Immature natural killer cell (primary cell): ENCODE measurements around the gene SORCS2. TPM values are rescaled to one million over a fixed set of nuclear protein-coding genes. Genes with fewer than 3 reads are reported as not detected.

ENCODE experiments used
- DNase-seq, 3 donors: peaks; one replicate each; pipeline ENCODE4 v3.0.0; 2022; ENCODE audit warnings: mixed read lengths in 1 of 3
- H3K27ac Mint-ChIP-seq, 6 donors: one replicate each; pipeline ENCODE4 v1.8.0; 2020; ENCODE audit warnings: mixed read lengths in 6 of 6, mild to moderate bottlenecking in 5 of 6, inconsistent platforms in 4 of 6, moderate library complexity in 3 of 6
- H3K27me3 Mint-ChIP-seq, 3 donors: one replicate each; pipeline ENCODE4 v1.8.0; 2020 to 2021; ENCODE audit warnings: low read depth in 3 of 3, mild to moderate bottlenecking in 3 of 3, mixed read lengths in 3 of 3, moderate library complexity in 3 of 3, inconsistent platforms in 1 of 3
- H3K36me3 Mint-ChIP-seq, 3 donors: one replicate each; pipeline ENCODE4 v1.8.0; 2020; ENCODE audit warnings: mixed read lengths in 3 of 3, inconsistent platforms in 2 of 3, mild to moderate bottlenecking in 2 of 3
- H3K4me1 Mint-ChIP-seq, 2 donors: one replicate each; pipeline ENCODE4 v1.8.0; 2020; ENCODE audit warnings: inconsistent platforms in 2 of 2, mild to moderate bottlenecking in 2 of 2, mixed read lengths in 2 of 2, moderate library complexity in 1 of 2
- H3K4me3 Mint-ChIP-seq, 5 donors: one replicate each; pipeline ENCODE4 v1.8.0; 2020; ENCODE audit warnings: mild to moderate bottlenecking in 5 of 5, mixed read lengths in 5 of 5, inconsistent platforms in 3 of 5, moderate library complexity in 3 of 5
- H3K9me3 Mint-ChIP-seq, 6 donors: one replicate each; pipeline ENCODE4 v1.8.0; 2020; ENCODE audit warnings: mild to moderate bottlenecking in 6 of 6, mixed read lengths in 6 of 6, inconsistent platforms in 4 of 6, moderate library complexity in 3 of 6
- polyA plus RNA-seq, 3 donors: library from polyadenylated mRNA; unstranded; fragments of 300-500 nt; fragmentation: Illumina TruSeq; gene quantifications; one replicate each; pipeline ENCODE4 v1.2.3, GENCODE V29; 2021

Gene SORCS2
- polyA plus RNA-seq, 3 donors from 2014 or later, result 0.04 to 0.16 TPM; not detected in 1

- Mint-ChIP-seq H3K36me3 (peaks cover 0 to 10% (median 0%) of the 10 kb centered on the region in 3 donors), H3K4me1 (no peaks in the 10 kb centered on the region), H3K27me3 (peaks cover 0 to 5% (median 4%) of the 10 kb centered on the region in 3 donors), H3K4me3 (no peak overlapping the region), H3K27ac (no peak overlapping the region), H3K9me3 (peaks cover 0 to 3% (median 0%) of the 10 kb centered on the region in 6 donors)
- no peak for DNase-seq
Observed at GRCh38 chr4:7312691-7313090, 120.4 kb downstream of the SORCS2 start.

- no peak overlapping the region for H3K4me3 Mint-ChIP-seq
- no peak overlapping the region for H3K27ac Mint-ChIP-seq
- DNase-seq, result no peak
- peaks cover 0 to 4% (median 3%) of the 10 kb centered on the region in 3 donors for H3K27me3 Mint-ChIP-seq
- peaks cover 0 to 3% (median 1%) of the 10 kb centered on the region in 6 donors for H3K9me3 Mint-ChIP-seq
- H3K4me1 Mint-ChIP-seq, result no peaks in the 10 kb centered on the region
- H3K36me3 Mint-ChIP-seq, result peaks cover 0 to 10% (median under 1%) of the 10 kb centered on the region in 3 donors
Observed at GRCh38 chr4:7313347-7313811, 121.0 kb downstream of the SORCS2 start.

GRCh38 chr4:7313991-7314390, 121.7 kb downstream of the SORCS2 start:
- H3K27me3 Mint-ChIP-seq, result peaks cover 0 to 4% (median 3%) of the 10 kb centered on the region in 3 donors
- no peaks in the 10 kb centered on the region for H3K4me1 Mint-ChIP-seq
- no peak for DNase-seq
- H3K4me3 Mint-ChIP-seq, result no peak overlapping the region
- H3K36me3 Mint-ChIP-seq, result peaks cover 0 to 16% (median 7%) of the 10 kb centered on the region in 3 donors
- H3K27ac Mint-ChIP-seq, result no peak overlapping the region
- H3K9me3 Mint-ChIP-seq, result peaks cover 3 to 8% (median 6%) of the 10 kb centered on the region in 6 donors

GRCh38 chr4:7315286-7315685, 122.9 kb downstream of the SORCS2 start:
- H3K4me3 Mint-ChIP-seq, result no peak overlapping the region
- DNase-seq, result no peak
- H3K9me3 Mint-ChIP-seq, result peaks cover 7 to 21% (median 16%) of the 10 kb centered on the region in 6 donors
- H3K4me1 Mint-ChIP-seq, result no peaks in the 10 kb centered on the region
- peaks cover 0 to 6% (median 4%) of the 10 kb centered on the region in 3 donors for H3K27me3 Mint-ChIP-seq
- H3K27ac Mint-ChIP-seq, result no peak overlapping the region
- peaks cover 0 to 16% (median 7%) of the 10 kb centered on the region in 3 donors for H3K36me3 Mint-ChIP-seq

GRCh38 chr4:7315935-7316334, 123.6 kb downstream of the SORCS2 start:
- DNase-seq, result no peak
- peak overlapping the region in 1 of 6 donors; percentile 6 for H3K27ac Mint-ChIP-seq
- H3K9me3 Mint-ChIP-seq, result peaks cover 7 to 22% (median 17%) of the 10 kb centered on the region in 6 donors
- H3K27me3 Mint-ChIP-seq, result peaks cover 0 to 6% (median 4%) of the 10 kb centered on the region in 3 donors
- H3K4me1 Mint-ChIP-seq, result no peaks in the 10 kb centered on the region
- H3K4me3 Mint-ChIP-seq, result no peak overlapping the region
- H3K36me3 Mint-ChIP-seq, result peaks cover 0 to 16% (median 7%) of the 10 kb centered on the region in 3 donors

GRCh38 chr4:7319024-7319423, 126.7 kb downstream of the SORCS2 start:
- H3K4me1 Mint-ChIP-seq, result peaks cover 2 to 8% of the 10 kb centered on the region in 2 donors
- H3K4me3 Mint-ChIP-seq, result no peak overlapping the region
- H3K9me3 Mint-ChIP-seq, result peaks cover 7 to 22% (median 17%) of the 10 kb centered on the region in 6 donors
- no peak overlapping the region for H3K27ac Mint-ChIP-seq
- no peak for DNase-seq
- peaks cover 0 to 6% (median 2%) of the 10 kb centered on the region in 3 donors for H3K27me3 Mint-ChIP-seq
- H3K36me3 Mint-ChIP-seq, result peaks cover 0 to 16% (median 7%) of the 10 kb centered on the region in 3 donors

- Mint-ChIP-seq H3K9me3 (peaks cover 7 to 22% (median 17%) of the 10 kb centered on the region in 6 donors), H3K27ac (no peak overlapping the region), H3K4me1 (peaks cover 15 to 21% of the 10 kb centered on the region in 2 donors), H3K4me3 (no peak overlapping the region), H3K27me3 (peaks cover 6 to 11% (median 8%) of the 10 kb centered on the region in 3 donors), H3K36me3 (peaks cover 0 to 12% (median 7%) of the 10 kb centered on the region in 3 donors)
- DNase-seq, result no peak
Observed at GRCh38 chr4:7320206-7320797, 128.0 kb downstream of the SORCS2 start.

GRCh38 chr4:7322166-7322991, 130.0 kb downstream of the SORCS2 start:
- peaks cover 0 to 7% (median 6%) of the 10 kb centered on the region in 3 donors for H3K36me3 Mint-ChIP-seq
- H3K27me3 Mint-ChIP-seq, result peaks cover 3 to 13% (median 13%) of the 10 kb centered on the region in 3 donors
- no peak for DNase-seq
- H3K9me3 Mint-ChIP-seq, result peaks cover 3 to 22% (median 17%) of the 10 kb centered on the region in 6 donors
- H3K4me3 Mint-ChIP-seq, result no peak overlapping the region
- peaks cover 31 to 35% of the 10 kb centered on the region in 2 donors for H3K4me1 Mint-ChIP-seq
- H3K27ac Mint-ChIP-seq, result peak overlapping the region in 2 of 6 donors; percentile 46 to 68

- no peak for DNase-seq
- H3K4me1 Mint-ChIP-seq, result peaks cover 32 to 37% of the 10 kb centered on the region in 2 donors
- H3K4me3 Mint-ChIP-seq, result no peak overlapping the region
- peak overlapping the region in 3 of 6 donors; percentile 52 to 88 (median 88) for H3K27ac Mint-ChIP-seq
- peaks cover 6 to 17% (median 13%) of the 10 kb centered on the region in 3 donors for H3K27me3 Mint-ChIP-seq
- peaks cover 3 to 19% (median 15%) of the 10 kb centered on the region in 6 donors for H3K9me3 Mint-ChIP-seq
- peaks cover 0 to 6% (median 5%) of the 10 kb centered on the region in 3 donors for H3K36me3 Mint-ChIP-seq
Observed at GRCh38 chr4:7323461-7323871, 131.1 kb downstream of the SORCS2 start.

GRCh38 chr4:7323872-7324650, 131.7 kb downstream of the SORCS2 start:
- peaks cover 3 to 13% (median 10%) of the 10 kb centered on the region in 6 donors for H3K9me3 Mint-ChIP-seq
- H3K36me3 Mint-ChIP-seq, result no peaks in the 10 kb centered on the region
- peak overlapping the region; percentile 61 to 82 (median 75) for H3K4me3 Mint-ChIP-seq
- DNase-seq, result peak in 1 of 3 donors; percentile 3
- peak overlapping the region; percentile 53 to 88 (median 82) for H3K27ac Mint-ChIP-seq
- peaks cover 6 to 18% (median 13%) of the 10 kb centered on the region in 3 donors for H3K27me3 Mint-ChIP-seq
- peaks cover 32 to 37% of the 10 kb centered on the region in 2 donors for H3K4me1 Mint-ChIP-seq

- H3K9me3 Mint-ChIP-seq, result peaks cover 0 to 7% (median 3%) of the 10 kb centered on the region in 6 donors
- H3K4me3 Mint-ChIP-seq, result peak overlapping the region; percentile 61 to 82 (median 75)
- DNase-seq, result peak; percentile 82 to 84 (median 84)
- H3K36me3 Mint-ChIP-seq, result no peaks in the 10 kb centered on the region
- peaks cover 3 to 18% (median 13%) of the 10 kb centered on the region in 3 donors for H3K27me3 Mint-ChIP-seq
- peak overlapping the region; percentile 53 to 88 (median 82) for H3K27ac Mint-ChIP-seq
- peaks cover 32 to 37% of the 10 kb centered on the region in 2 donors for H3K4me1 Mint-ChIP-seq
Observed at GRCh38 chr4:7324651-7325121, 132.3 kb downstream of the SORCS2 start.

GRCh38 chr4:7325541-7325940, 133.2 kb downstream of the SORCS2 start:
- no peak for DNase-seq
- H3K4me3 Mint-ChIP-seq, result peak overlapping the region; percentile 14 to 82 (median 75)
- H3K9me3 Mint-ChIP-seq, result peaks cover 0 to 2% (median 0%) of the 10 kb centered on the region in 6 donors
- H3K27ac Mint-ChIP-seq, result peak overlapping the region in 1 of 6 donors; percentile 88
- H3K36me3 Mint-ChIP-seq, result no peaks in the 10 kb centered on the region
- peaks cover 32 to 37% of the 10 kb centered on the region in 2 donors for H3K4me1 Mint-ChIP-seq
- peaks cover 3 to 21% (median 13%) of the 10 kb centered on the region in 3 donors for H3K27me3 Mint-ChIP-seq

- H3K4me1 Mint-ChIP-seq, result peaks cover 32 to 37% of the 10 kb centered on the region in 2 donors
Observed at GRCh38 chr4:7326306-7326692, 134.0 kb downstream of the SORCS2 start.

More at GRCh38 chr4:7326306-7326692, 134.0 kb downstream of the SORCS2 start:
- no peak overlapping the region for H3K27ac Mint-ChIP-seq
- no peaks in the 10 kb centered on the region for H3K9me3 Mint-ChIP-seq
- DNase-seq, result no peak
- peak overlapping the region in 1 of 5 donors; percentile 44 for H3K4me3 Mint-ChIP-seq
- peaks cover 3 to 22% (median 13%) of the 10 kb centered on the region in 3 donors for H3K27me3 Mint-ChIP-seq
- no peaks in the 10 kb centered on the region for H3K36me3 Mint-ChIP-seq
